HEK293T (cell line): ENCODE data around the gene TJP1.
"Not testable (repeated sequence)": the region's sequence is repeated elsewhere in the genome, so short reads cannot be mapped to it uniquely, and the experiment has no call there.

ENCODE experiments used
- BHLHE40 ChIP-seq: fragments of 450-650 bp; IDR thresholded peaks from 2 replicates; pipeline ENCODE4 v1.6.1; 2016; ENCODE audit warnings: mild to moderate bottlenecking, moderate library complexity, borderline replicate concordance
- FOXM1 ChIP-seq: fragments of 450-650 bp; IDR thresholded peaks from 2 replicates; pipeline ENCODE4 v1.6.1; 2017; ENCODE audit warnings: mild to moderate bottlenecking, borderline replicate concordance
- HDGF ChIP-seq: fragments of 450-650 bp; IDR thresholded peaks from 2 replicates; pipeline ENCODE4 v1.6.1; 2017; ENCODE audit warnings: antibody characterized with exemption, borderline replicate concordance
- LEF1 ChIP-seq: fragments of 450-650 bp; IDR thresholded peaks from 2 replicates; pipeline ENCODE4 v1.6.1; 2017; ENCODE audit warnings: mild to moderate bottlenecking, borderline replicate concordance
- SP1 ChIP-seq: fragments of 450-650 bp; IDR thresholded peaks from 2 replicates; pipeline ENCODE4 v1.6.1; 2017
- TARDBP ChIP-seq: fragments of 450-650 bp; IDR thresholded peaks from 2 replicates; pipeline ENCODE4 v1.6.1; 2016
- ZNF384 ChIP-seq: fragments of 450-650 bp; IDR thresholded peaks from 2 replicates; pipeline ENCODE4 v1.6.1; 2016

DNA sequence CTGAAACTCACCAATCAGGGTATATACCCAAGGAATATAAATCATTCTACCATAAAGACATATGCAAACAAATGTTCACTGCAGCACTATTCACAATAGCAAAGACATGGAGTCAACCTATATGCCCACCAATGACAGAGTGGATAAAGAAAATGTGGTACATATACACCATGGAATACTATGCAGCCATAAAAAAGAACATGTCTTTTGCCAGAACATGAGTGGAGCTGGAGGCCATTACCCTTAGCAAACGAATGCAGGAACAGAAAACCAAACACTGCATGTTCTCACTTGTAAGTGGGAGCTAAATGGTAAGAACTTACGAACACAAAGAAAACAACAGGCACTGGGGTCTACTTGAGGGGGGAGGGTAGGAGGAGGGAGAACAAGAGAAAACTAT lies 68.3 kb downstream of the TJP1 start:
- TF ChIP-seq SP1, HDGF, TARDBP, ZNF384, LEF1, BHLHE40, FOXM1: not testable (repeated sequence)
